GM19463 (cell line): ENCODE data around the gene ST7.
A peak's percentile ranks its signal among the peaks of the same experiment; 100 is the strongest.

Experiments used
- ATAC-seq: cut with Tn5 transposase; IDR thresholded peaks from one replicate; pipeline ENCODE4 v1.9.1; 2021; ENCODE audit warnings: mild to moderate bottlenecking, moderate library complexity; ENCODE audit not compliant: unreplicated experiment

The ST7 gene

GRCh38 chr7:117145333-117145732 is 192.0 kb downstream of the ST7 start:
- no peak for ATAC-seq

DNA sequence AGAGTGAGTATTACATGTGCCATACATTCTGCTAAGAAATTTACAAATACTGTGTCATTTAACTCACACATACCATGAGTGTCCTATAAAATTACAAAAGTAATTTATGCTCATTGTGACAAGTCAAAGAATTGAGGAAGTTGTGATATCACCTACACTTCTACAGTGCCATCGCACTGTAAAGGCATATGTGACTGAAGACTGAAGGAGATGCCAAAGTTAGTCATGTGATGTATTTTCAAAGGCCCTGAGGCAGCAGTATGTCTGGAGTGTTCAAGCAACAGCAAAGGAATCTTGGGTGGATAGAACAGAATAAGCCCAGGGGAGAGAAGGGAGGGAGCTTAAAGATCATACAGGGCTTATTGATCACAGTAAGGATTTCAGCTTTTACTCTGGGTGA is 192.8 kb downstream of the ST7 start:
- no peak for ATAC-seq

DNA sequence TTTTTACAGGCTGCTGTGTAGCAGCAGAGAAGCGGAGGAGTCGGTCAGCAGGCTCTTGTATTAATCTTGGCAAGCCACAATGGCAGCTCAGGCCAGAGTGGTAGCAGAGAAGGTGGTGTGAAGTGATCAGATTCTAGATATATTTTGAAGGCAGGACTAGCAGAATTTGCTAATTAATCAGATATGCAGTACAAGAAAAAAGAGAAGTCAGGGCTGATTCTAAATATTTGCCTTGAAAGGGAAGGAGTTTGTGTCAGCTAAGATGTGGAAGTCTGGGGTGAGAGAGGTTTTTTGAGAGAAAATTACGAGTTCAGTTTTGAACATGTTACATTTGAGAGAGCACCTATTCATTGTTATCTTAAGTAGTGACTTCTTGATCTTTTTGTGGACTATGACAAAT is 193.2 kb downstream of the ST7 start:
- no peak for ATAC-seq

GRCh38 chr7:117148971-117149370 is 195.7 kb downstream of the ST7 start:
- no peak for ATAC-seq

GRCh38 chr7:117149692-117150091 is 196.4 kb downstream of the ST7 start:
- ATAC-seq, result no peak

GRCh38 chr7:117152213-117153007 is 199.1 kb downstream of the ST7 start:
- ATAC-seq, result no peak

- ATAC-seq, result no peak
Observed at GRCh38 chr7:117153016-117153545, 199.8 kb downstream of the ST7 start.

GRCh38 chr7:117154721-117155120 is 201.4 kb downstream of the ST7 start:
- ATAC-seq, result no peak

GRCh38 chr7:117155694-117156093 is 202.4 kb downstream of the ST7 start:
- no peak for ATAC-seq

GRCh38 chr7:117157241-117158209 is 204.2 kb downstream of the ST7 start:
- ATAC-seq, result no peak

GRCh38 chr7:117158941-117159697 is 205.8 kb downstream of the ST7 start:
- ATAC-seq, result no peak

GRCh38 chr7:117163101-117163500 is 209.8 kb downstream of the ST7 start:
- ATAC-seq, result no peak

DNA sequence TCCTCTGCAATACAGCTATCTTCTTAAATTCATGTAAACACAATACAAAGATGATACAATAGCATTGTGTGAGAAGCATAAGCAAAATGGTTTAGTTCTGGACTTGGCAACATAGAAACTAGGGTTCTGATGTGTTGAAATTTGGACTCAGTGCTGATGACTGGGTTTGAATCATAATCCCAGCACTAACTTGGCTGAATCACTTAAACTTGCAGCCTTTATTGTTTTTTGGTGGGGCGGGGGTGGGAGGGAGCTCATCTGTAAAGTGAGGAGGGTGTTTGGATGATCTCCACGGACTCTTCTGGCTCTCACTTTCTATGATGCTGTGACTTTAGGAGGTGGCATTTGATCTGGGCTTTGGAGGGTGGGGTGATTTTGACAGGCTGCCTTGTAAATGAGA is 211.3 kb downstream of the ST7 start:
- ATAC-seq, result no peak

GRCh38 chr7:117165656-117166055 is 212.4 kb downstream of the ST7 start:
- peak; percentile 83 for ATAC-seq

DNA sequence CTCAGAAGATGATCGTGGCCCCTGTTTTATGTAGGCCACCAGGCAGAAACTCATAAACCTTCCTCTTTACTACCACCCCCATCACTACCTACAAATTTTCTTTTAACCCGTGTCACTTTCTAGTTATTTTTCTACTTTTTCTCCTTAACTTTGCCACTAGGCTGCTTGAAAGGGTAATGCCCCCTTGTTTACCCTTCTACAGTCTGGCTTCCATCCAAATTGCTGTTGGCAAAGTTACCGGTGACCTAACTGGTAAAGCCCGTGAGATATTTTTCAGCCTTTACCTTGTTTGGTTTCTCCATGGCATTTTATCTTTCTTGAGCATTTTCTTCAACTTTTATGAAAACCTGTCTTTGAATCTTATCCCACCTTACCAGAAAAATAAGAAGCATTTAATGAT is 216.6 kb downstream of the ST7 start:
- no peak for ATAC-seq

GRCh38 chr7:117171106-117171505 is 217.8 kb downstream of the ST7 start:
- ATAC-seq, result no peak

DNA sequence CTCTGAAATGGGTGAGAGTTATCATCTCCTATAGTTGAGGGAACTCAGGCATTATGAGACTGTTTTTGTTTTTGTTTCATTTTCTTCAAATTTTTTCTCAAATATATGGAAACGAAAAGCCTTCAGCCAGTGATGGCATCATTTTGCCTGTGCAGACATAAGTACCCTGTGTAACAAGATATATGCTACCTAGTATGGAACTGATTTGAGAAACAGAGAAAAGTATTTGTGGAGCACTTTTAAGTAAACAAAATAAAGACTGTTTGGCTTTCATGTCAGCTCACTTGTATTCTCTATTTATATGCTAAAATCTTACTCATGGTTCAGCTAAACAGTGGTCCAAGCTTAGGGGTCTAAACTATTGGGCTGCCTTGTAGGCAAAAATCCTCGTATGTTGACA is 219.0 kb downstream of the ST7 start:
- ATAC-seq, result no peak

GRCh38 chr7:117173035-117173770 is 219.9 kb downstream of the ST7 start:
- no peak for ATAC-seq

- no peak for ATAC-seq
Observed at GRCh38 chr7:117176206-117176605, 222.9 kb downstream of the ST7 start.

- no peak for ATAC-seq
Observed at GRCh38 chr7:117178600-117178999, 225.3 kb downstream of the ST7 start.
